Measurements from ENCODE around the gene SIGLEC14. TPM values are rescaled to one million over a fixed set of nuclear protein-coding genes. Genes with fewer than 3 reads are reported as not detected.
A peak's percentile ranks its signal among the peaks of the same experiment; 100 is the strongest.

SIGLEC14 gene
- total RNA-seq, 1 experiment from 2014 or later = not detected

GRCh38 chr19:51687791-51688670, 41.4 kb upstream of the SIGLEC14 start:
- Histone ChIP-seq H3K27me3 (ENCODE audit: control insufficient read depth, insufficient read depth, low read length) (no peaks in the 10 kb centered on the region), H3K4me3 (ENCODE audit: low read depth in 2 of 2, low read length in 2 of 2) (peak overlapping the region; percentile 70 to 76), H3K4me1 (ENCODE audit: control insufficient read depth, insufficient read depth, low read length) (peaks cover 15% of the 10 kb centered on the region), H3K9me3 (ENCODE audit: control insufficient read depth, insufficient read depth, low read depth, low read length) (no peaks in the 10 kb centered on the region), H3K27ac (ENCODE audit: low read length) (peak overlapping the region; percentile 81), H3K36me3 (ENCODE audit: control insufficient read depth, insufficient read depth, low read length) (no peaks in the 10 kb centered on the region; the same call in 1 of the 2 replicates)
- intact Hi-C loops (cut with micrococcal nuclease; ENCODE audit: unreplicated experiment) = no loop called here
- ChIA-PET POLR2A (interaction anchor here (0.9 kb wide), 1 partner anchor 318 kb away, joined by 7 read pairs; no protein-coding TSS in a partner anchor), CTCF (no interaction called here)
- TF ChIP-seq TCF7L2 (IDR thresholded peaks at IDR 0.05; ENCODE audit: low read depth, low read length) (no peak), REST (IDR thresholded peaks at IDR 0.05; ENCODE audit: insufficient read depth in 1 of 2, low read depth in 2 of 2, low read length in 1 of 2) (no peak), POLR2AphosphoS5 (IDR thresholded peaks at IDR 0.05; ENCODE audit: low read depth, low read length) (no peak), CTCF (IDR thresholded peaks at IDR 0.05) (no peak), SIN3A (IDR thresholded peaks at IDR 0.05; ENCODE audit: borderline replicate concordance, insufficient read depth, low read depth, low read length) (no peak)
- in situ Hi-C loops (cut with HindIII; ENCODE audit: low pct_unique_long_range_greater_than_20kb, low sequenced_read_pairs) = no loop called here
- DNase-seq (ENCODE audit: low read depth, low spot score) = no peak
- TSS peak; percentile 90 for BruUV-seq (replicated peaks)
- peak; percentile 39 for ATAC-seq

- ATAC-seq (no peak), DNase-seq (ENCODE audit: low read depth, low spot score) (no peak)
- no peaks in the 10 kb centered on the region for H3K9me3 ChIP-seq (ENCODE audit: control insufficient read depth, insufficient read depth, low read depth, low read length)
- ChIA-PET POLR2A (no interaction called here), CTCF (no interaction called here)
- H3K27ac ChIP-seq (ENCODE audit: low read length) = no peak overlapping the region
- no peaks in the 10 kb centered on the region; the same call in 1 of the 2 replicates for H3K36me3 ChIP-seq (ENCODE audit: control insufficient read depth, insufficient read depth, low read length)
- peaks cover 6% of the 10 kb centered on the region; the same call in 1 of the 2 replicates for H3K4me1 ChIP-seq (ENCODE audit: control insufficient read depth, insufficient read depth, low read length)
- in situ Hi-C loops (cut with HindIII; ENCODE audit: low pct_unique_long_range_greater_than_20kb, low sequenced_read_pairs) = no loop called here
- no TSS peak for BruUV-seq (replicated peaks)
- TF ChIP-seq POLR2AphosphoS5 (IDR thresholded peaks at IDR 0.05; ENCODE audit: low read depth, low read length) (no peak), CTCF (IDR thresholded peaks at IDR 0.05) (no peak), SIN3A (IDR thresholded peaks at IDR 0.05; ENCODE audit: borderline replicate concordance, insufficient read depth, low read depth, low read length) (no peak), REST (IDR thresholded peaks at IDR 0.05; ENCODE audit: insufficient read depth in 1 of 2, low read depth in 2 of 2, low read length in 1 of 2) (no peak), TCF7L2 (IDR thresholded peaks at IDR 0.05; ENCODE audit: low read depth, low read length) (no peak)
- H3K27me3 ChIP-seq (ENCODE audit: control insufficient read depth, insufficient read depth, low read length) = no peaks in the 10 kb centered on the region
- no peak overlapping the region for H3K4me3 ChIP-seq (ENCODE audit: low read depth in 2 of 2, low read length in 2 of 2)
- intact Hi-C loops (cut with micrococcal nuclease; ENCODE audit: unreplicated experiment) = no loop called here
Observed at GRCh38 chr19:51686171-51686570, 39.5 kb upstream of the SIGLEC14 start.
